Peyer's patch (tissue), 4 donors: ENCODE data around the gene GRIN3B.

Source experiments
- POLR2A ChIP-seq, 2 donors: fragments of 450-650 bp; IDR thresholded peaks; one replicate each; pipeline ENCODE4 v1.5.1; 2017; ENCODE audit warnings: antibody characterized with exemption in 2 of 2, mild to moderate bottlenecking in 2 of 2, moderate library complexity in 2 of 2
- TF ChIP-seq, protein P1 (sequence below), 6 experiments: fragments of 450-650 bp in 4 of 6; fragments of 200-600 bp in 2 of 6; sonication (generic) in 1 of 6; IDR thresholded peaks; one replicate each; pipeline ENCODE4 v1.5.1; 2017 to 2019; ENCODE audit warnings: antibody characterized with exemption in 6 of 6, mild to moderate bottlenecking in 3 of 6, moderate library complexity in 1 of 6

DNA sequence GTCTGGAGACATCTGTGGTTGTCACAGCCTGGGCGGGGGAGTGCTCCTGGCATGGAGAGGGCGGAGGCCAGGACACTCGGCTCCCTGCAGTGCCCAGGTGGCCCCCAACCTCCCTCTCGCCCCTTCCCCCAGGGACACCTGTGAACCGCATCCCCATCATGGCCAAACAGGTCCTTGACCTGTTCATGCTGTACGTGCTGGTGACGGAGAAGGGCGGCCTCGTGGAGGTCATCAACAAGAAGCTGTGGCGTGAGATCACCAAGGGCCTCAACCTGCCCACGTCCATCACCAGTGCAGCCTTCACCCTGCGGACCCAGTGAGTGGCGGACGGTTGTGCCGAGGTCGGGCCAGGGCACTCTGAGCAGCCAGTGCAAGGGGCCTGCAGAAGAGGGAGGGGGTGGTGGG, 36.1 kb upstream of the GRIN3B start:
- TF ChIP-seq, protein P1, sequence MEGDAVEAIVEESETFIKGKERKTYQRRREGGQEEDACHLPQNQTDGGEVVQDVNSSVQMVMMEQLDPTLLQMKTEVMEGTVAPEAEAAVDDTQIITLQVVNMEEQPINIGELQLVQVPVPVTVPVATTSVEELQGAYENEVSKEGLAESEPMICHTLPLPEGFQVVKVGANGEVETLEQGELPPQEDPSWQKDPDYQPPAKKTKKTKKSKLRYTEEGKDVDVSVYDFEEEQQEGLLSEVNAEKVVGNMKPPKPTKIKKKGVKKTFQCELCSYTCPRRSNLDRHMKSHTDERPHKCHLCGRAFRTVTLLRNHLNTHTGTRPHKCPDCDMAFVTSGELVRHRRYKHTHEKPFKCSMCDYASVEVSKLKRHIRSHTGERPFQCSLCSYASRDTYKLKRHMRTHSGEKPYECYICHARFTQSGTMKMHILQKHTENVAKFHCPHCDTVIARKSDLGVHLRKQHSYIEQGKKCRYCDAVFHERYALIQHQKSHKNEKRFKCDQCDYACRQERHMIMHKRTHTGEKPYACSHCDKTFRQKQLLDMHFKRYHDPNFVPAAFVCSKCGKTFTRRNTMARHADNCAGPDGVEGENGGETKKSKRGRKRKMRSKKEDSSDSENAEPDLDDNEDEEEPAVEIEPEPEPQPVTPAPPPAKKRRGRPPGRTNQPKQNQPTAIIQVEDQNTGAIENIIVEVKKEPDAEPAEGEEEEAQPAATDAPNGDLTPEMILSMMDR (IDR thresholded peaks at IDR 0.05): no peak
- no peak for TF ChIP-seq POLR2A (IDR thresholded peaks at IDR 0.05)
